Right lung (tissue), 5 donors: ENCODE measurements around the gene NPTXR. TPM values are rescaled to one million over a fixed set of nuclear protein-coding genes. Genes with fewer than 3 reads are reported as not detected.

Experiments
- DNase-seq, 2 donors: peaks; one replicate each; pipeline ENCODE4 v3.0.0-alpha.2; 2013
- polyA plus RNA-seq, 5 donors: library from polyadenylated mRNA; unstranded; fragments of 120-200 nt; gene quantifications; one replicate each; pipeline versions ENCODE4 v1.2.1 to v1.2.3, GENCODE V29; 2013; ENCODE audit warnings: inconsistent platforms in 1 of 5, low replicate concordance in 1 of 5; ENCODE audit not compliant: insufficient read length in 5 of 5, insufficient read depth in 1 of 5

NPTXR gene
- polyA plus RNA-seq, 5 donors = 7.0 to 12.5 (median 8.4) TPM

DNA sequence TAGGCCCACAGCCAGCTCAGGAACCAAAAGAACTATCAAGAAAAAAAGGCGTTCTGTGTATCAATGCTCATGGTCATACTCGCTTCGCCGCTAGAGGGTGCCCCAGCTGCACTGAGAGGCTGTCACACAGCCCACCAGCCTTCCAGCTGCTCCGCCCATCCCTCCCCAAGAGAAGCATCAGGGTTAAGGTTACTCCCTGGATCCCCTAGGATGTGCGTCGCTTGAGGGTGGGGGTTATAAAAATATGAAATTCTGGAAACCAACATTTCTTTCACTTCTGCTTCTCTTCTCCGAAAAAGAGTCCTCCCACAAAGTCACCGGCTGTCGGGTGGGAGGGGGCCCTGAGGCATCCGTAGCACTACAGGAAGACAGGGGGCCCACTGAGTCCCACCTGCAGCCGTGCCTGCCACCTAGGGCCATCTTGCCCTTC lies 26.5 kb upstream of the NPTXR start:
- peak; percentile 70 to 78 for DNase-seq

DNA sequence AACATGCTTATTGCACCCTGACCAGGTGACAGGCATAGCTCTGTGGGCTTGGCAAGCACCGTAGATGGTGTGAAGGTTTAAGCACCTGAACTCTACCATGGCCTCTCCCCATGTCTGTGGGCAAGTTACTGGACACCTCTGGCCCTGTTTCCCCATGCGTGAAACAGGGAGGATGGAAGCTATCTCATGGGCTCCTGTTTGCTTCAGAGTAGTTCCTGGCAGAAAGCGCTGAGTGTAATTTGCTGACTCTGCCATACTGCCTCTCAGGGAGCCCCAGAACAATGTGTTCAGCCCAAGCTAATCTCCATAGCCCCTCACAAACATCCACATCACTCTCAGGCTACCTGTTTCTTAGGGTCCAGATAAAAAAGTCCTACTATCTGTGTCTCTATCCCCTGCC lies 25.8 kb upstream of the NPTXR start:
- no peak for DNase-seq

- peak in 1 of 2 donors; percentile 68 for DNase-seq
Measured at GRCh38 chr22:38868886-38869381, 25.1 kb upstream of the NPTXR start.

- DNase-seq = no peak
Measured at GRCh38 chr22:38868286-38868721, 24.5 kb upstream of the NPTXR start.

DNA sequence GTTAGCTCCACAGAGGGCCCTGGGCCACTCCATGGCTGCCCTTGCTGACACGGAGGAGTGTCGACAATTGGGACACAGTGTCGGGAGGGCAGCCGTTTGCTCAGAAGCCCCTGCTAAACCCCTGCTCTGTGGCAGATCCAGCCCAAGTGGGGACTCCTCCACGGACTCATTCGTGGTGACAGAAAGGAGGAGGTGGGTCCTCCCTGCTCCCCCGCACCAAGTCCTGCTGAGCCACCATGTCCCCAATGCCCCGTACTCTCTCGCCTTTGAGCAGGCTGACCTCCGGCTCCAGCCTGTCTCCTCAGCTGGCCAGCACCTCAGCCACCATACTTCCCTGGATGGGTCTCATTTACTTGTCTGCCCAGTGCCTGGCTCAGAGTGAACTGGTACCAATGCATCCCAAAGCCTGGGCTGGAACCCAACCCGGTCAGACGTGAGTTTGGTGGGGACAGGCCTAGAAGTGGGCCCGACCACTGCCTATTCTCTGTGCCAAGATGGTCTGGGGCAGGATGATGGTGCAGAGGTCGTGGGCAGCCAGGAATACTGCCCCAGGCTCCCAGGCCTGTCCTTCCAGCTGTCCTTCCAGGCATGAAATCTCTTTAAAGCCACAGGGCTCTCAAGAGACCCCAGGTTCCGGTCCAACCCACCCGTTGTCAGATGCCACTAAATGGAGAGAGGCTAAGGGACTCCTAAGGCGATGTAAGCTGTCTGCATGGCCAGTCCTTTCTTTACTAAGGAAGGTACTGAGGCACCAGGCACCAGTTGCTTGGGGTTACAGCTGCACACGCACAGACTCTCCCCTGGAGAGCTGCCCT lies 23.9 kb upstream of the NPTXR start:
- DNase-seq = no peak

DNA sequence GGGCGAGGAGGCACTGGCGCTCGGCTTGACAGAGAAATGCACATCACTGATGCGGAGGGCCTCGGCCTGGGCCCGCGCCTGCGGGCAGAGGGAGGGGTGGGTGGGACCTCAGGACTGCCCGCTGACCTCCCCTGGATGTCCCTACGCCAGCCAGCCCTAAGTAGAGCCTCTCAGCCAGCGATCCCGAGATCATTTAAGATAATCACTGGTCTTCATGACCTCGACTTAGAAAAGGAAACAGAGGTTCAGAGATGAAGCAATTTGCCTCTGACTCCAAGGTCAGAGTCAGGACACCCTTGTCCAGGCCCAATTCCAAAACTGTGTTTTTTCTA lies 23.3 kb upstream of the NPTXR start:
- no peak for DNase-seq

DNA sequence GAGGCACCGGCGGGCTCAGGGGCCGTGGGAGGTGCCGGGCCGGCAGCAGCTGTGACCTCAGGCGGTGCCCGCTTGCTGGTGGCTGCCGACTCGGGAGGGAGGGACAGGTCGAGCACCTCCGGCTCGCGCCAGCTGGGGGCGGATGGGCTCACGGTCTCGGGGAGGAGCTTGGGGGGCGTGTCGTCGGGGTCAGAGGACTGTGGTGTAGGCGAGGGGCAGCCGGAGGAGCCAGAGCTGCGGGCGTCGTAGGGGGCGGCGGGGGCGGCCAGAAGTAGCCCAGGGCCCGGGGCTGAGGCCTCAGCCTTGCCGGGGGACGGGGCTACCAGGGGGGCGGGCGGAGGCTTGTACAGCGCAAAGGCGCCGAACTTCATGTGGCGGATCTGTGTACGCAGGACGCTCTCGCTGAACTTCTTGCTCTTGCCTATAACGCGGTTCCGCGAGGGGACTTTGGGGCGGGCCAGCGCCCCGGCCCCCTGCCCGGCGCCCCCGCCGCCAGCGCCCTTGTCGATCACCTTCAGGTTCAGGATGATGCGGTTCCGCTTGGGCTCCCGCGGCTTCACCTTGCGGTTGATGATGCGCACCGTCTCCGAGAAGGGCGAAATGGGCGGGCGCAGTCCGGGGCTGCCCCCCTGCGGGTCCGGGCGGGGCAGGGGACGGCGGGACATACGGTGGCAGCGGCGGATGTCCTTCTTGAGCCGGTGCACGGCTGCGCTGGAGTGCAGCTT lies 22.7 kb upstream of the NPTXR start:
- DNase-seq = no peak

DNA sequence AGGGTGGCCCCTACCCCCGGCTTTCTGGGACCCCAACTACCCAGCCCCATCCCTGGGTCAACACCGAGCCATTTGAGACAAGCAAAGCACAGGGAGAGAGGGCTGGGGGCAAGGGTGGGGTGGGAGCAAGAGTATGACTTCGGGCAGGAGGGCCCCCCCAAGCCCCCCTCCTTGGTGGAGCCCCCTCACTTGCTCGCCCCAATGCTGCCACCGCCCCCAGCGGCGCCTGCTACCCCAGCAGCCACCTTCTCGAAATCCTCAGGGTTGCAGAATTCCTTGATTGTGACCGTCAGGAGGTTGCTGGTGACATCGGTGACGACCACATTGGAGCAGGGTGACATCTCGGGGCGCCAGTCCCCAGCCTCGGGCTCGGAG lies 22.2 kb upstream of the NPTXR start:
- no peak for DNase-seq

GRCh38 chr22:38865201-38866023 lies 21.6 kb upstream of the NPTXR start:
- DNase-seq = no peak

DNA sequence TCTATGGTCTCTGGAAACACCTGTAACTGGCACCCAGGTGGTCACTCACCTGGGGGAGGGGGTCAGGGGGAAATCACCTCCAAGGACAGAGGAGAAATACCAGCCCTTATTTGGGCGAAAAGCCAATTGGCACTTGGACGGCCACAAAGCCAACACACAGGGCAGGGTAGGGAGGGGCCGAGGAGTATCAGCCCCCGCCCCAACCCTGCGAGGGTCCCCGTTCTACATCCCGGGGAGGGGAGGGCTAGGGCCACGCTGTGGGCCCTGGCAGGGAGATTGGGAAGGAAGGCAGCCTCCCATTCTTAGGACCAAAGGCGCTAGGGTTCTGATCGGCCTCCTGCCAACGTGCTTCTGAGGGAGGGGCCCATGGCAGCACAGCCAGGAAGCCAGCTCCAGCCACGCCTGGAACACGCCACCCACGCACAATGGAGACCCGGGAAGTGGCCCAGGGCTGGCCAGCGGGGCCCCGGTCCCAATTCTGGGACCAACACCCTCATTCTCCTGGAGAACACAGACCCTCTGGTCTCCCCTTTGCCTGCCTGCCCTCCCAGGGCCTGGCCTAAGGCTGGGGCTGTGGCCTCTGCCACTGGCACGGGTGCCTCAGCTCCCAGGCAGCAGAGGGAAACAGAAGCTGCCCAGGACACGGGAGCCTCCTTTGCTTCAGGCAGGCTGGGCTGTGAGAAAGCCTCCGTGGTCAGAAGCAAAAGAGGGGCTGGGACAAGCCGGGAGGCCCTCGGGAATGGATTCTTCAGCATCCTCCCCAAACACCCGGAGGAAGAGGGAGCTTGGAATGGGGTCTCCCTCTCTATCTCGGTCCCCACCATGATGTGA lies 20.7 kb upstream of the NPTXR start:
- no peak for DNase-seq

DNA sequence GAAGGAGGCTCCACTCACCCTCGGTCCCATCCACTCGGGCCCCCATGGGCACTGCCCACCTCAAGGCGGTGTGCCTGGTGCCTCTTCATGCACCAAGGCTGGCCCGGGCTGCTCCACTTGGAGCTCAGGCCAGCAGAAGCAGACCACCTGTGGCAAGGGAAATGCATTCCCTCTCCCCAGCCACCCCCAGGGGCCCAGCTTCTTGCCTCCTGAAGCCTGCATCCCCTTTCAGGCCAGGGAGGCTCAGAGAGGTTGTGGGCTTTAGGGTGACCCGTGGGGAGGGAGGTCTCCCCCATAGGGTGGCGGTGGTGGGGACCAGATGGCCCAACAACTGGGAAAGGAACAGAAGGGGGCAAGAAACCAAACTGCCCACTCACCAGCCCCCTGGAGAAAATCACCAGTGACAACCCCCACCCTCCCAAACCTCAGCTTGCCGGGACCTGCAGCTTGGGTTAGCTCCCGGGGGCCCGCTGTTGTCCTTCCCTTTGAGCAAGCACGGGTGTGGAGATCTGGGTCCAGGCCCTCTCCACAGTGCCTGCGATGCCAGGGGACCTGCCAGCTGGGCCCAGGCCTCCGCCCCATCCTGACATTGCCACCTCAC lies 19.8 kb upstream of the NPTXR start:
- DNase-seq = no peak

- peak in 1 of 2 donors; percentile 79 for DNase-seq
Measured at GRCh38 chr22:38862375-38863329, 18.8 kb upstream of the NPTXR start.

DNA sequence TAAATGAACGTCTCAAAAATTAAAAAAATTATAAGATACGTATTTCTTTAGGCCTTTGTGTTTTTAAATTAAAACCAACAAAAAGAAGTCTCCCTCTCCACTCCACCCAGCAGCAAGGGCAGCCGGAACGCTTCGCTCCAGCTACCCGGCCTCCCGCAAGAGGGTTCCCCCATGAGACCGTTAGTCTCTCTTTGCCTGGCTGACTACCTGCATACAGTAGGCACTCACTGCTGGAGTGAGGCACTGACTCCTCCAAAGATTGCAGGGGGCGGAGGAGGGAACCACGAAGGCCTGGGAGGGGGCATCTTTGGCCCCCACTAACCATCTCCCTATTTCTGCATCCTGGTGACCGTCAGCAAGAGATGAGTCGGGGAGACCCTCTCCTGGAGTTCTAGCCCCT lies 18.1 kb upstream of the NPTXR start:
- no peak for DNase-seq

GRCh38 chr22:38861170-38861876 lies 17.5 kb upstream of the NPTXR start:
- no peak for DNase-seq

DNA sequence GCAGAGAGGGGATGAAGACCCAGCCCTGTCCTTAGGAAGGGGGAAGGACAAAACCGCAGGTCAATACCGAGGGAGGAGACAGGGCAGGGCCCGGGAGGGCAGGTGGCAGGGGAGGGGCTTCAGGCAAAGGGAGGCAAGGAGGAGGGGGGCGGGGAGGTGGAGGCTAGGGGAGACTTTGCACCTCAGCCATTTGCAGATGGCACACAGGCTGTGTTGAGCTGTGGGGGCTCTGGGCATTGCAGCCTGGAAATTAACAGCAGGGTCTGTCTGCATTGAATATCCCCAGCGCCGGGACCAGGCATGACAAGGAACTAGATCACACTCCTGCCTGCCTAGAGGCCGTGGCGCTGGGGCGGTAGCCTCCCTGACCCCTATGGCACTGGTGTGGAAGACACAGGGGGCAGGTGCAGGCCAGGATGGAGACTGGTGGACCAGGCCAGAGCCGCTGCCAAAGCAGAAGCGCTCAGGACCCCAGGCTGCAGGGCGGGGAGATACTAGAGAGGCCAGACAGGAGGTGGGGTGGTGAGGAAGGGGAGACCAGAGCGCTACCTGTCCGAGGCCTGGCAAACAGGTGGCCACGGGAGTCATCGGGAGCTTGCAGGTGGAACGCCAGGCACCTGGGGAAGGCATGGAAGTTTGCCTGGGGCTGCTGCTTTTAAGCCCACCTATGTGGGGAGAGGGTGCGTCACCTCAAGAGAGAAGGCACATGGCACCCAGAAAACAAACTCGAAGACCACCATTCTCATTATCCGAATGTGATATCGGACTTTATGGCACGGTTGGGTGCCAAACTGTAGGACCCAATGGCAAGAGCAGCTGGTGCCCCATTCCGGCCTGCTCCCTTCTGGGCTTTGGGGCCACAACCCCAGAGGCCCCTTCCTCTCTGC lies 16.7 kb upstream of the NPTXR start:
- DNase-seq = no peak

DNA sequence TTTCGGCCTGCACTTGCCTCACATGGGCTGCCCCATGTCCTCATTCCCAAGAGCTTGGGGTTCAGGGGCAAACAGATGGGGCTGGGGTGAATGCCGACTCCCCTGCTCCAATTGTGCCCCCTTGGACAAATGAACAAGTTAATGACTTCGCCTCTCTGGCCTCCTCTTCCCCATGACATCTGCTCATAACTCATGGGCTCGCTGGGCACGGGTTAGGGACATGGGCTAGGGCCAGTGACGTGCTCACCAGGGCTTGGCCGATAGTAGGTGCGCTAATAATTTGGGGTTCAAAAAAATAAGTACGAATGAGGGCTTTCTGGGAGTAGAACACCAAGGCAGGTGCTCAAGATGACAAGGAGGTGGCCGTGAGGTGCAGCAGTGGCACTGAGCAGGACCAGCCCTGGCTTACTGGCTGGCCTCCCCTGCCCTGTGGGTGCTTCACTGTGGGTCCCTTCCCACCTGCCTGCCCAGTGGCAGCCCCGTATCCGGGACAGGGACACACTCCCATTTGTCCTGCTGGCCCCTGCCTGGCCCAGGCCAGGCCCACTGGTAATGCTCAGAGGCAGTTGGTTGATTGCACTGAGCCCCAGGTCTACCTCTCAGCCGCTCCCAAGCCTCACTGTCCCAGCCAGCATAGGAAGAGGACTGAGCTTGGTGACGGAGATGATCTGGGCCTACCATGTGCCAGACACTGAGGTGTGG lies 15.9 kb upstream of the NPTXR start:
- DNase-seq = no peak

GRCh38 chr22:38858492-38858891 lies 14.7 kb upstream of the NPTXR start:
- no peak for DNase-seq
